Liver (tissue), 3 donors: ENCODE measurements around the gene SRGAP3.

Experiments used
- CTCF ChIP-seq: fragments of 150-350 bp; IDR thresholded peaks from 2 replicates; pipeline ENCODE4 v1.5.1; 2017; ENCODE audit warnings: improper control_type of control experiment, low read depth, low read length; ENCODE audit not compliant: missing input control
- EGR1 ChIP-seq, 2 donors: IDR thresholded peaks; 2 replicates each; pipeline ENCODE4 v1.6.1; 2016 to 2018; ENCODE audit warnings: antibody characterized with exemption in 2 of 2, low read depth in 2 of 2
- JUND ChIP-seq, 2 donors: IDR thresholded peaks; 2 replicates each; pipeline ENCODE4 v1.6.1; 2016; ENCODE audit warnings: antibody characterized with exemption in 2 of 2
- RAD21 ChIP-seq, 2 donors: IDR thresholded peaks; 2 replicates each; pipeline ENCODE4 v1.6.1; 2016; ENCODE audit warnings: antibody characterized with exemption in 2 of 2, mild to moderate bottlenecking in 2 of 2
- SP1 ChIP-seq: IDR thresholded peaks from 2 replicates; pipeline ENCODE4 v1.6.1; 2018; ENCODE audit warnings: antibody characterized with exemption, mild to moderate bottlenecking
- TAF1 ChIP-seq: conservative IDR thresholded peaks from 2 replicates; pipeline ENCODE4 v1.6.1; 2016; ENCODE audit warnings: antibody characterized with exemption, mild to moderate bottlenecking
- YY1 ChIP-seq: IDR thresholded peaks from 2 replicates; pipeline ENCODE4 v1.6.1; 2016; ENCODE audit warnings: antibody characterized with exemption, mild to moderate bottlenecking
- TF ChIP-seq, protein P1 (sequence below): IDR thresholded peaks from 2 replicates; pipeline ENCODE4 v1.6.1; 2016; ENCODE audit warnings: antibody characterized with exemption, mild to moderate bottlenecking
- donor health status: healthy.
- donor health status: healthy.

- no peak for TF ChIP-seq RAD21 (IDR thresholded peaks at IDR 0.05)
- TF ChIP-seq CTCF = no peak
- TF ChIP-seq TAF1 = no peak
- TF ChIP-seq, protein P1, sequence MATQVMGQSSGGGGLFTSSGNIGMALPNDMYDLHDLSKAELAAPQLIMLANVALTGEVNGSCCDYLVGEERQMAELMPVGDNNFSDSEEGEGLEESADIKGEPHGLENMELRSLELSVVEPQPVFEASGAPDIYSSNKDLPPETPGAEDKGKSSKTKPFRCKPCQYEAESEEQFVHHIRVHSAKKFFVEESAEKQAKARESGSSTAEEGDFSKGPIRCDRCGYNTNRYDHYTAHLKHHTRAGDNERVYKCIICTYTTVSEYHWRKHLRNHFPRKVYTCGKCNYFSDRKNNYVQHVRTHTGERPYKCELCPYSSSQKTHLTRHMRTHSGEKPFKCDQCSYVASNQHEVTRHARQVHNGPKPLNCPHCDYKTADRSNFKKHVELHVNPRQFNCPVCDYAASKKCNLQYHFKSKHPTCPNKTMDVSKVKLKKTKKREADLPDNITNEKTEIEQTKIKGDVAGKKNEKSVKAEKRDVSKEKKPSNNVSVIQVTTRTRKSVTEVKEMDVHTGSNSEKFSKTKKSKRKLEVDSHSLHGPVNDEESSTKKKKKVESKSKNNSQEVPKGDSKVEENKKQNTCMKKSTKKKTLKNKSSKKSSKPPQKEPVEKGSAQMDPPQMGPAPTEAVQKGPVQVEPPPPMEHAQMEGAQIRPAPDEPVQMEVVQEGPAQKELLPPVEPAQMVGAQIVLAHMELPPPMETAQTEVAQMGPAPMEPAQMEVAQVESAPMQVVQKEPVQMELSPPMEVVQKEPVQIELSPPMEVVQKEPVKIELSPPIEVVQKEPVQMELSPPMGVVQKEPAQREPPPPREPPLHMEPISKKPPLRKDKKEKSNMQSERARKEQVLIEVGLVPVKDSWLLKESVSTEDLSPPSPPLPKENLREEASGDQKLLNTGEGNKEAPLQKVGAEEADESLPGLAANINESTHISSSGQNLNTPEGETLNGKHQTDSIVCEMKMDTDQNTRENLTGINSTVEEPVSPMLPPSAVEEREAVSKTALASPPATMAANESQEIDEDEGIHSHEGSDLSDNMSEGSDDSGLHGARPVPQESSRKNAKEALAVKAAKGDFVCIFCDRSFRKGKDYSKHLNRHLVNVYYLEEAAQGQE = no peak
- TF ChIP-seq SP1 = no peak
- TF ChIP-seq JUND (IDR thresholded peaks at IDR 0.05) = no peak
- no peak for TF ChIP-seq EGR1 (IDR thresholded peaks at IDR 0.05; ENCODE audit: low read depth in 2 of 2)
- no peak for TF ChIP-seq YY1
Measured at GRCh38 chr3:9142362-9142761, 107.1 kb downstream of the SRGAP3 start.
